Trophoblast cell (in vitro differentiated cells and primary cell): ENCODE results near the gene DLG1.
A peak's percentile ranks its signal among the peaks of the same experiment; 100 is the strongest.

Experiments
- DNase-seq, 2 donors: peaks; one replicate each; pipeline ENCODE4 v3.0.0-alpha.2; 2016
- H2AFZ ChIP-seq: 2 replicates; pipeline ENCODE4 v1.6.1; 2013; ENCODE audit warnings: low read length, moderate library complexity, mild to moderate bottlenecking; ENCODE audit not compliant: insufficient read depth, poor library complexity
- H2AK5ac ChIP-seq: 2 replicates; pipeline ENCODE4 v1.6.1; 2013; ENCODE audit warnings: mild to moderate bottlenecking, low read length
- H2BK120ac ChIP-seq: 2 replicates; pipeline ENCODE4 v1.6.1; 2013; ENCODE audit warnings: low read length, mild to moderate bottlenecking, moderate library complexity; ENCODE audit not compliant: insufficient read depth, poor library complexity
- H2BK12ac ChIP-seq: 2 replicates; pipeline ENCODE4 v1.6.1; 2013; ENCODE audit warnings: mild to moderate bottlenecking, low read length, moderate library complexity
- H2BK5ac ChIP-seq: 2 replicates; pipeline ENCODE4 v1.6.1; 2013; ENCODE audit warnings: low read length, low read depth, moderate library complexity, mild to moderate bottlenecking; ENCODE audit not compliant: poor library complexity
- H3K14ac ChIP-seq: 2 replicates; pipeline ENCODE4 v1.6.1; 2013; ENCODE audit warnings: mild to moderate bottlenecking, low read length
- H3K18ac ChIP-seq: 2 replicates; pipeline ENCODE4 v1.6.1; 2013; ENCODE audit warnings: mild to moderate bottlenecking, low read length
- H3K23ac ChIP-seq: 2 replicates; pipeline ENCODE4 v1.6.1; 2013; ENCODE audit warnings: low read length
- H3K27ac ChIP-seq: 2 replicates; pipeline ENCODE4 v1.5.1; 2013; ENCODE audit warnings: low read depth, mild to moderate bottlenecking, inconsistent platforms, low read length, moderate library complexity
- H3K27me3 ChIP-seq: 2 replicates; pipeline ENCODE4 v1.6.1; 2013; ENCODE audit warnings: inconsistent platforms, mild to moderate bottlenecking, low read length, moderate library complexity; ENCODE audit not compliant: insufficient read depth
- H3K36me3 ChIP-seq, 2 experiments: 1 replicate in 1 of 2; 2 replicates in 1 of 2; pipeline ENCODE4 v1.6.1; 2013; ENCODE audit warnings: low read length in 2 of 2, mild to moderate bottlenecking in 2 of 2, moderate library complexity in 1 of 2; ENCODE audit not compliant: insufficient read depth in 2 of 2, control insufficient read depth in 1 of 2
- H3K4ac ChIP-seq: 2 replicates; pipeline ENCODE4 v1.6.1; 2013; ENCODE audit warnings: low read depth, mild to moderate bottlenecking, low read length, moderate library complexity
- H3K4me1 ChIP-seq, 2 experiments: 1 replicate in 1 of 2; 2 replicates in 1 of 2; pipeline ENCODE4 v1.6.1; 2013; ENCODE audit warnings: low read length in 2 of 2, mild to moderate bottlenecking in 2 of 2, moderate library complexity in 1 of 2; ENCODE audit not compliant: insufficient read depth in 2 of 2, control insufficient read depth in 1 of 2
- H3K4me2 ChIP-seq: 2 replicates; pipeline ENCODE4 v1.6.1; 2013; ENCODE audit warnings: inconsistent platforms, mild to moderate bottlenecking, low read length, moderate library complexity
- H3K4me3 ChIP-seq: 2 replicates; pipeline ENCODE4 v1.5.1; 2013; ENCODE audit warnings: mild to moderate bottlenecking, low read depth, low read length, inconsistent platforms
- H3K79me1 ChIP-seq: one replicate; pipeline ENCODE4 v1.6.1; 2013; ENCODE audit warnings: low read length
- H3K79me2 ChIP-seq: 2 replicates; pipeline ENCODE4 v1.6.1; 2013; ENCODE audit warnings: low read length, mild to moderate bottlenecking; ENCODE audit not compliant: control insufficient read depth, insufficient read depth, poor library complexity
- H3K9ac ChIP-seq: 2 replicates; pipeline ENCODE4 v1.6.1; 2013; ENCODE audit warnings: mild to moderate bottlenecking, low read length
- H3K9me3 ChIP-seq: 2 replicates; pipeline ENCODE4 v1.6.1; 2013; ENCODE audit warnings: low read depth, mild to moderate bottlenecking, control low read depth, inconsistent platforms, low read length; ENCODE audit not compliant: insufficient read depth
- H4K12ac ChIP-seq: 2 replicates; pipeline ENCODE4 v1.6.1; 2013; ENCODE audit warnings: low read depth, mild to moderate bottlenecking, low read length, moderate library complexity
- H4K8ac ChIP-seq: 2 replicates; pipeline ENCODE4 v1.6.1; 2013; ENCODE audit warnings: low read depth, mild to moderate bottlenecking, low read length, moderate library complexity
- H4K91ac ChIP-seq: one replicate; pipeline ENCODE4 v1.6.1; 2013; ENCODE audit warnings: low read depth, mild to moderate bottlenecking, low read length, moderate library complexity
- WGBS: extraction: QIAGEN DNeasy Blood & Tissue Kit; methylation state at CpG from one replicate; pipeline ENCODE4 v1.1.7; 2013; ENCODE audit warnings: missing lambda C conversion rate; ENCODE audit not compliant: insufficient read length, insufficient coverage; ENCODE audit errors: extremely low coverage; 5-methylcytosine and 5-hydroxymethylcytosine counted together

DLG1 gene

DNA sequence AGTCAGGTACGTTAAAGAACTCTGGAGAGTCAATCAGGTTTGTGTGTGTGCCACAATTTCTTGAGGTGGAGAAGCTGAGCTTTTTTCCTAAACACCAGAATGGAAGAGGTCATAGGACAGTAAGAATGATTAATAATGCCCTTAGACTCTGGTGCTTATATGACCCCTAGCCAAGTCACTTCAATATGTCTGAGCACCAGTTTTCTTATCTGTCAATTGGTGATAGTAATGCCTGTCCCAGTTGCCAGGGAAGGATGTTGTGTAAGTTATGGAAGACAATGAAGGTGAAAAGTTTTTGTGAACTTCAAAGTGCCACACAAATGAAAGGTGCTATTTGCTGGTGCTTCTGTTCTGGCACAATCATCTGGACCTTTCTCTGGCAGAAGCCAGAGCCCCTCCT, 22.2 kb upstream of the DLG1 start:
- Histone ChIP-seq H3K4me1 (peaks cover 3 to 4% of the 10 kb centered on the region in 2 experiments), H3K79me2 (no peaks in the 10 kb centered on the region), H3K23ac (no peak overlapping the region), H2AK5ac (no peak overlapping the region), H3K79me1 (no peaks in the 10 kb centered on the region), H3K4me2 (no peak overlapping the region), H4K8ac (no peak overlapping the region), H2BK12ac (no peak overlapping the region), H4K91ac (no peak overlapping the region), H3K4me3 (no peak overlapping the region), H3K27ac (no peak overlapping the region), H2BK5ac (no peak overlapping the region), H2AFZ (no peak overlapping the region), H3K36me3 (no peaks in the 10 kb centered on the region), H4K12ac (no peak overlapping the region), H3K4ac (no peak overlapping the region), H3K27me3 (no peaks in the 10 kb centered on the region), H3K9ac (no peak overlapping the region), H3K9me3 (peaks cover 2% of the 10 kb centered on the region), H3K18ac (no peak overlapping the region), H3K14ac (no peak overlapping the region), H2BK120ac (no peak overlapping the region)
- DNase-seq, result no peak
- no CpG with 5 or more reads among the region's 1 CpG for WGBS

DNA sequence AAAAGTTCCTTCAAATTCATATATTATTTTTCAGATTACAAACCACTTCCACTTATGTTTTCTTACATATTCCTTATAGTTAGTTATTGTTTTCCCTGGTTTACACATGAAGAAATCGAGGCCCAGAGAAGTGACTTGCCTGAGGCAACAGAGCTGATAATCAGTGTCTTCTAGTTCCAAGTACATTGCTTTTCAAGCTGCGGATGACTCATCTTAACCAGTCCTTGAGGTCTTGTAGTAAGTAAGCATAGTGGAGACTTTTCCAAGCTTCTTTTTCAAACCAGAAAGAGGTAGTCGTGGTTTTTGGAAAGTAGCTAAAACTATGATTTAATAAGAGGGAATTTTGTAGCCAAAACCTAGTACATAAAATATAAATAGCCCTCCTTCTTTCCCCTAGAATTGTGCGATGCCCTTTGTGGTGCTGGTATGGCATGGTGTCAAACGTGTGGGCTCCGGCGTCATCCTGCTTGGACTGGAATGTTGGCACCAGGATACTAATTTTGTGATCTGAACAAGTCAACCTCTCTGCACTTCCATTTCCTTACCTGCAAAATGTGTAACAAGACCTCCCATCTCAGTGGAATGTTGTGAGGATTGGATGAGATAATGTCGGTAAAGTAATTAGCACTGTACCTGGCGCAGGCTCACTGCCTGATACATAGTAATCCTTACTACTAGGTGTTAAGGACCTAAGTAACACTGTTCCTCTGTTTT, 19.0 kb upstream of the DLG1 start:
- H4K8ac ChIP-seq, result no peak overlapping the region
- peak; percentile 85 to 91 for DNase-seq
- peaks cover 2% of the 10 kb centered on the region for H3K9me3 ChIP-seq
- no peak overlapping the region for H2AFZ ChIP-seq
- no peaks in the 10 kb centered on the region for H3K79me2 ChIP-seq
- no peak overlapping the region for H2BK120ac ChIP-seq
- H3K4ac ChIP-seq, result no peak overlapping the region
- H3K36me3 ChIP-seq, result no peaks in the 10 kb centered on the region
- H3K27me3 ChIP-seq, result no peaks in the 10 kb centered on the region
- H3K23ac ChIP-seq, result no peak overlapping the region
- no peaks in the 10 kb centered on the region for H3K79me1 ChIP-seq
- H4K12ac ChIP-seq, result no peak overlapping the region
- peak overlapping the region; percentile 65 for H3K27ac ChIP-seq
- no CpG with 5 or more reads among the region's 9 CpGs for WGBS
- no peak overlapping the region for H3K14ac ChIP-seq
- H2AK5ac ChIP-seq, result no peak overlapping the region
- H3K4me1 ChIP-seq, result peaks cover 3 to 4% of the 10 kb centered on the region in 2 experiments
- peak overlapping the region; percentile 69 for H2BK5ac ChIP-seq
- no peak overlapping the region for H2BK12ac ChIP-seq
- no peak overlapping the region for H3K4me3 ChIP-seq
- H3K4me2 ChIP-seq, result peak overlapping the region; percentile 31
- no peak overlapping the region for H3K9ac ChIP-seq
- H4K91ac ChIP-seq, result no peak overlapping the region
- no peak overlapping the region for H3K18ac ChIP-seq

DNA sequence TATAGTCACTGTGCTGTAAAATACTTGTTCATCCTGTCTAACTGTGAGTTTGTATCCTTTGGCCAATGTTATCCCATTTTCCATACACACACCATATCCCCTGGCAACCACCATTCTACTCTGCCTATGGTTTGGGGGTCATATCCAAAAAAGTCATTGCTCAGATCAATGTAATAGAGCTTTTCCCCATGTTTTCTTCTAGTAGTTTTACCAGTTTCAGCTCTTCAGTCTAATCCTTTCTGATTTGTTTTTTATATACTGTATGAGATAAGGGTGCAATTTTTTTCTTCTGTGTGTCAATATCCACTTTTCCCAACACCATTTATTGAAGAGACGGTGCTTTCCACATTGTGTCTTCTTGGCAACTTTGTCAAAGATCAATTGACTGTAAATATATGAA, 14.0 kb upstream of the DLG1 start:
- Histone ChIP-seq H4K91ac (no peak overlapping the region), H3K27ac (no peak overlapping the region), H3K4ac (no peak overlapping the region), H3K18ac (no peak overlapping the region), H3K9me3 (no peaks in the 10 kb centered on the region), H2BK120ac (no peak overlapping the region), H3K23ac (no peak overlapping the region), H3K4me2 (no peak overlapping the region), H3K9ac (no peak overlapping the region), H3K79me2 (no peaks in the 10 kb centered on the region), H3K79me1 (no peaks in the 10 kb centered on the region), H4K8ac (no peak overlapping the region), H2AK5ac (no peak overlapping the region), H2BK5ac (no peak overlapping the region), H4K12ac (no peak overlapping the region), H2AFZ (no peak overlapping the region), H3K4me1 (peaks cover under 1 to 3% of the 10 kb centered on the region in 2 experiments), H3K27me3 (no peaks in the 10 kb centered on the region), H3K14ac (no peak overlapping the region), H2BK12ac (no peak overlapping the region), H3K4me3 (no peak overlapping the region), H3K36me3 (no peaks in the 10 kb centered on the region)
- DNase-seq, result no peak
- WGBS, result no CpG with 5 or more reads among the region's 1 CpG

DNA sequence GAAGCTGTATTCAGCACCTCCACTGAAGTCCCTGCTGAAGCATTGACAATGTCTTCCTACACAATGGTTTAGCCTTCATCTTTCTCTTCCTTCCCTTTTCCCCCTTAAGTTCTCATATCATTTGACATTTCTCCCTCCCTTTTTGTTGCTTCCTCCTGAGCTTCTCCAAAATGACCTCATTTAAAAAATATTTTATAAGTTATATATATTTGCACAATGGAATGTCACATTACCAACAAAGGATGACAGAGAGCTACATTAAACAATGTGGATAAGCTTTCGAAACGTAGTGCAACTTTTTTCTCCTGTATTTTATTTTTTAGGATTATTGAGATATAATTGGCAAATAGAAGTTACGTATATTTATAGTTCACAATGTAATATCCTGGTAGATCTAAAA, 13.2 kb upstream of the DLG1 start:
- H3K4me1 ChIP-seq, result peaks cover 0 to 7% of the 10 kb centered on the region in 2 experiments
- H3K9ac ChIP-seq, result no peak overlapping the region
- H2BK120ac ChIP-seq, result no peak overlapping the region
- no peak overlapping the region for H3K4me2 ChIP-seq
- H3K27ac ChIP-seq, result no peak overlapping the region
- no peaks in the 10 kb centered on the region for H3K36me3 ChIP-seq
- no peak overlapping the region for H2BK12ac ChIP-seq
- H4K91ac ChIP-seq, result no peak overlapping the region
- H3K14ac ChIP-seq, result no peak overlapping the region
- H2AK5ac ChIP-seq, result no peak overlapping the region
- no peaks in the 10 kb centered on the region for H3K27me3 ChIP-seq
- H2AFZ ChIP-seq, result no peak overlapping the region
- no peak for DNase-seq
- no peak overlapping the region for H3K4me3 ChIP-seq
- no peaks in the 10 kb centered on the region for H3K79me2 ChIP-seq
- H4K12ac ChIP-seq, result no peak overlapping the region
- no peak overlapping the region for H4K8ac ChIP-seq
- no peak overlapping the region for H2BK5ac ChIP-seq
- H3K23ac ChIP-seq, result no peak overlapping the region
- no peaks in the 10 kb centered on the region for H3K79me1 ChIP-seq
- no peaks in the 10 kb centered on the region for H3K9me3 ChIP-seq
- no CpG with 5 or more reads among the region's 3 CpGs for WGBS
- H3K18ac ChIP-seq, result no peak overlapping the region
- no peak overlapping the region for H3K4ac ChIP-seq
